H9 (cell line): ENCODE measurements around the gene EOMES. TPM values are rescaled to one million over a fixed set of nuclear protein-coding genes. Genes with fewer than 3 reads are reported as not detected.
A peak's percentile ranks its signal among the peaks of the same experiment; 100 is the strongest.

Source experiments
- DNase-seq: peaks from one replicate; pipeline ENCODE4 v3.0.0-alpha.2; 2017
- H2AFZ ChIP-seq: one replicate; pipeline ENCODE4 v1.6.1; 2013; ENCODE audit warnings: mild to moderate bottlenecking, low read length, control low read depth, moderate library complexity
- H2AK5ac ChIP-seq: 2 replicates; pipeline ENCODE4 v1.6.1; 2013; ENCODE audit warnings: low read length, control low read depth, mixed read lengths; ENCODE audit not compliant: insufficient read length
- H2BK120ac ChIP-seq: one replicate; pipeline ENCODE4 v1.6.1; 2013; ENCODE audit warnings: low read depth, mild to moderate bottlenecking, low read length, control low read depth, inconsistent platforms; ENCODE audit not compliant: poor library complexity, severe bottlenecking
- H2BK12ac ChIP-seq: 2 replicates; pipeline ENCODE4 v1.6.1; 2013; ENCODE audit warnings: low read length, control low read depth, mixed read lengths, low read depth; ENCODE audit not compliant: insufficient read length
- H2BK15ac ChIP-seq: 2 replicates; pipeline ENCODE4 v1.6.1; 2013; ENCODE audit warnings: low read depth, low read length, control low read depth
- H2BK20ac ChIP-seq: one replicate; pipeline ENCODE4 v1.6.1; 2013; ENCODE audit warnings: low read depth, mild to moderate bottlenecking, low read length, control low read depth, inconsistent platforms; ENCODE audit not compliant: poor library complexity, severe bottlenecking
- H2BK5ac ChIP-seq: 2 replicates; pipeline ENCODE4 v1.6.1; 2013; ENCODE audit warnings: low read length, control low read depth, mixed read lengths; ENCODE audit not compliant: insufficient read length
- H3K14ac ChIP-seq: 2 replicates; pipeline ENCODE4 v1.6.1; 2013; ENCODE audit warnings: low read length, control low read depth; ENCODE audit not compliant: insufficient read depth
- H3K18ac ChIP-seq: 2 replicates; pipeline ENCODE4 v1.6.1; 2013; ENCODE audit warnings: low read depth, mild to moderate bottlenecking, mixed read lengths, low read length, control low read depth; ENCODE audit not compliant: insufficient read length
- H3K23ac ChIP-seq: 2 replicates; pipeline ENCODE4 v1.6.1; 2013; ENCODE audit warnings: low read length, control low read depth, mixed read lengths, low read depth; ENCODE audit not compliant: insufficient read length
- H3K23me2 ChIP-seq: 2 replicates; pipeline ENCODE4 v1.6.1; 2013; ENCODE audit warnings: low read depth, mild to moderate bottlenecking, mixed read lengths, low read length, control low read depth; ENCODE audit not compliant: insufficient read length, poor library complexity, severe bottlenecking
- H3K27ac ChIP-seq: 2 replicates; pipeline ENCODE4 v1.5.1; 2013; ENCODE audit warnings: low read length, control low read depth, mixed read lengths, low read depth; ENCODE audit not compliant: insufficient read length
- H3K27me3 ChIP-seq: 2 replicates; pipeline ENCODE4 v1.6.1; 2013; ENCODE audit warnings: low read length, control low read depth, inconsistent platforms; ENCODE audit not compliant: insufficient read depth
- H3K4ac ChIP-seq: 2 replicates; pipeline ENCODE4 v1.6.1; 2013; ENCODE audit warnings: low read depth, mild to moderate bottlenecking, control low read depth, inconsistent platforms, low read length, moderate library complexity
- H3K4me1 ChIP-seq: 2 replicates; pipeline ENCODE4 v1.6.1; 2013; ENCODE audit warnings: low read length, control low read depth, inconsistent platforms; ENCODE audit not compliant: insufficient read depth
- H3K4me2 ChIP-seq: 2 replicates; pipeline ENCODE4 v1.6.1; 2013; ENCODE audit warnings: low read length, control low read depth, mixed read lengths; ENCODE audit not compliant: insufficient read length, insufficient read depth
- H3K56ac ChIP-seq: 2 replicates; pipeline ENCODE4 v1.6.1; 2013; ENCODE audit warnings: low read depth, mild to moderate bottlenecking, mixed read lengths, low read length, control low read depth; ENCODE audit not compliant: insufficient read length
- H3K79me1 ChIP-seq: 2 replicates; pipeline ENCODE4 v1.6.1; 2013; ENCODE audit warnings: low read depth, mild to moderate bottlenecking, moderate library complexity, low read length, control low read depth, inconsistent platforms; ENCODE audit not compliant: insufficient read depth, poor library complexity, severe bottlenecking
- H3K79me2 ChIP-seq: 2 replicates; pipeline ENCODE4 v1.6.1; 2013; ENCODE audit warnings: low read length, control low read depth, inconsistent platforms; ENCODE audit not compliant: insufficient read depth
- H3K9ac ChIP-seq: 2 replicates; pipeline ENCODE4 v1.6.1; 2013; ENCODE audit warnings: low read length, control low read depth, mixed read lengths; ENCODE audit not compliant: insufficient read length; ENCODE audit errors: extremely low read depth
- H3K9me3 ChIP-seq: one replicate; pipeline ENCODE4 v1.6.1; 2013; ENCODE audit warnings: low read depth, low read length, inconsistent platforms; ENCODE audit not compliant: control insufficient read depth
- H3T11ph ChIP-seq: one replicate; pipeline ENCODE4 v1.6.1; 2013; ENCODE audit warnings: mild to moderate bottlenecking, low read length, control low read depth, inconsistent platforms
- H4K20me1 ChIP-seq: one replicate; pipeline ENCODE4 v1.6.1; 2013; ENCODE audit not compliant: control insufficient read depth, insufficient read length, insufficient read depth
- H4K5ac ChIP-seq: 2 replicates; pipeline ENCODE4 v1.6.1; 2013; ENCODE audit warnings: low read depth, mild to moderate bottlenecking, mixed read lengths, low read length, control low read depth; ENCODE audit not compliant: insufficient read length
- H4K8ac ChIP-seq: replicated peaks from 2 replicates; pipeline ENCODE4 v1.6.1; 2013; ENCODE audit warnings: low read length, control low read depth, mixed read lengths, low read depth; ENCODE audit not compliant: insufficient read length
- H4K91ac ChIP-seq: 2 replicates; pipeline ENCODE4 v1.6.1; 2013; ENCODE audit warnings: low read depth, mild to moderate bottlenecking, moderate library complexity, mixed read lengths, low read length, control low read depth; ENCODE audit not compliant: insufficient read length
- H3K27ac Mint-ChIP-seq, 3 experiments: 2 replicates in 2 of 3; 3 replicates in 1 of 3; pipeline ENCODE4 v1.8.0; 2020 to 2021; ENCODE audit warnings: mixed read lengths in 3 of 3, mild to moderate bottlenecking in 1 of 3, moderate library complexity in 1 of 3
- H3K27me3 Mint-ChIP-seq: 2 replicates; pipeline ENCODE4 v1.8.0; 2021; ENCODE audit warnings: low read depth, mild to moderate bottlenecking, moderate library complexity, mixed read lengths
- H3K36me3 Mint-ChIP-seq, 3 experiments: 2 replicates in 2 of 3; 3 replicates in 1 of 3; pipeline ENCODE4 v1.8.0; 2020 to 2021; ENCODE audit warnings: low read depth in 3 of 3, mixed read lengths in 3 of 3; ENCODE audit not compliant: insufficient read depth in 1 of 3
- H3K4me1 Mint-ChIP-seq, 2 experiments: 2 replicates each; pipeline ENCODE4 v1.8.0; 2020; ENCODE audit warnings: mixed read lengths in 2 of 2
- H3K4me3 Mint-ChIP-seq, 2 experiments: 2 replicates in 1 of 2; 3 replicates in 1 of 2; pipeline ENCODE4 v1.8.0; 2020 to 2021; ENCODE audit warnings: mild to moderate bottlenecking in 2 of 2, mixed read lengths in 2 of 2, moderate library complexity in 1 of 2
- H3K9me3 Mint-ChIP-seq, 2 experiments: 2 replicates in 1 of 2; 3 replicates in 1 of 2; pipeline ENCODE4 v1.8.0; 2020; ENCODE audit warnings: mild to moderate bottlenecking in 2 of 2, mixed read lengths in 2 of 2, moderate library complexity in 1 of 2
- CTCF ChIP-seq: fragments of 200-600 bp; sonication (generic); conservative IDR thresholded peaks from 3 replicates; pipeline ENCODE4 v1.8.0; 2021; ENCODE audit warnings: antibody characterized with exemption, mild to moderate bottlenecking
- WGBS: extraction: QIAGEN DNeasy Blood & Tissue Kit; methylation state at CpG from one replicate; pipeline ENCODE4 v1.1.7; 2013; ENCODE audit warnings: missing lambda C conversion rate, low lambda C conversion rate, mixed read lengths; ENCODE audit not compliant: insufficient read length; ENCODE audit errors: extremely low coverage; 5-methylcytosine and 5-hydroxymethylcytosine counted together
- total RNA-seq: library from RNA; stranded (reverse); gene quantifications from 2 replicates; pipeline ENCODE4 v1.2.1, GENCODE V29; 2021

EOMES gene
- total RNA-seq, 1 experiment from 2014 or later = 1.7 TPM

DNA sequence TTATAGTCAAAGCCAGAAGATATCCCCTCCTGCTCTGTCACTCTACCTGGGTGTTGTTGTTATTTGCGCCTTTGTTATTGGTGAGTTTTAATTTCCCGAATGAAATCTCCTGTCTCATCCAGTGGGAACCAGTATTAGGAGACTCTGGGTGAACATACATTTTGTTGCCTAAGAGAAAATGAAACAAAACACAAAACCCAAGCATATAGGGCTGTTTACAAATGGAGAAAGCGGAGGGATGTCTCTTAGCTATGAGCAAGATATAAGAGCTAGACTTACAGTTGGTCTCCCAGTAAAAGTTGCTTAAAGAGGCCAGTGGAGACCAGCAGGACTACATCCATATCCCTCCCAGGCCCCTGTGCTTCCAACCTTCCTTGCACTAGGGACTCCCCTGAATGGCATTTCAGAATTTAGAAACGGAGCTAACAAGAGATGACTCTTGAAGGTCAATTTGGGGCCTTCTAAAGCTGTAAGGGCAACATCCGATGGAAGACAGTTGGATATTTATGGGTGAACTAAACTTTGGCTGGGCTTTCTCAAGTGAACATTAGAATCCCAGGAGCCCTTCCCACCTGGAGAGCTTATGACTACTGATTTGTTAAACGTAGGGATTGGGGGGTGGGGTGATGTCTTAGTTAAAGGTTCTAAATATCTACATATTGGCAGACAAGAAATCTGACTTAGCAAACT lies 2.7 kb downstream of the EOMES start:
- Histone ChIP-seq H3K79me2 (no peaks in the 10 kb centered on the region), H4K5ac (no peak overlapping the region), H3K56ac (no peak overlapping the region), H3K4me2 (peak overlapping the region; percentile 36), H3K27me3 (peaks cover 90% of the 10 kb centered on the region), H3K18ac (no peak overlapping the region), H3K27ac (no peak overlapping the region), H3K9ac (no peak overlapping the region), H3K23me2 (peaks cover 23% of the 10 kb centered on the region), H2BK15ac (no peak overlapping the region), H3T11ph (no peak overlapping the region), H3K14ac (no peak overlapping the region), H4K91ac (no peak overlapping the region), H2AFZ (no peak overlapping the region), H2BK12ac (no peak overlapping the region), H4K8ac (no peak overlapping the region), H2BK120ac (no peak overlapping the region), H3K9me3 (no peaks in the 10 kb centered on the region), H2BK5ac (no peak overlapping the region), H3K23ac (no peak overlapping the region), H2AK5ac (no peak overlapping the region), H3K4me1 (peaks cover 5% of the 10 kb centered on the region; the same call in 1 of the 2 replicates), H3K79me1 (no peaks in the 10 kb centered on the region), H2BK20ac (no peak overlapping the region), H3K4ac (no peak overlapping the region), H4K20me1 (no peaks in the 10 kb centered on the region)
- Mint-ChIP-seq H3K36me3 (no peaks in the 10 kb centered on the region), H3K27me3 (peaks cover 95% of the 10 kb centered on the region), H3K4me1 (peaks cover 55 to 77% of the 10 kb centered on the region in 2 experiments), H3K9me3 (peaks cover 0 to 10% of the 10 kb centered on the region in 2 experiments; a peak in 2 of 5 replicates), H3K4me3 (peak overlapping the region in 1 of 2 experiments; percentile 81; a peak in 3 of 5 replicates), H3K27ac (no peak overlapping the region)
- WGBS = no CpG with 5 or more reads among the region's 6 CpGs
- DNase-seq = no peak
- TF ChIP-seq CTCF = no peak
